ENCODE results near the gene POLE2.
"Not testable (repeated sequence)": the region's sequence is repeated elsewhere in the genome, so short reads cannot be mapped to it uniquely, and the experiment has no call there.

POLE2 gene

GRCh38 chr14:49619730-49620129, 68.3 kb downstream of the POLE2 start:
- no peak for DNase-seq (ENCODE audit: low read depth in 1 of 2, low spot score in 1 of 2)

GRCh38 chr14:49619273-49619672, 68.7 kb downstream of the POLE2 start:
- DNase-seq (ENCODE audit: low read depth in 1 of 2, low spot score in 1 of 2): not testable (repeated sequence)

GRCh38 chr14:49617852-49618519, 70.0 kb downstream of the POLE2 start:
- DNase-seq (ENCODE audit: low read depth in 1 of 2, low spot score in 1 of 2): no peak

- no peak for DNase-seq (ENCODE audit: low read depth in 1 of 2, low spot score in 1 of 2)
These were observed 72.2 kb downstream of the POLE2 start for GRCh38 chr14:49615776-49616175.

GRCh38 chr14:49614196-49614595, 73.8 kb downstream of the POLE2 start:
- no peak for DNase-seq (ENCODE audit: low read depth in 1 of 2, low spot score in 1 of 2)

- DNase-seq (ENCODE audit: low read depth in 1 of 2, low spot score in 1 of 2): no peak
These were observed 75.3 kb downstream of the POLE2 start for GRCh38 chr14:49612671-49613070.

GRCh38 chr14:49612251-49612650, 75.8 kb downstream of the POLE2 start:
- DNase-seq (ENCODE audit: low read depth in 1 of 2, low spot score in 1 of 2): no peak

GRCh38 chr14:49607583-49607982, 80.4 kb downstream of the POLE2 start:
- DNase-seq (ENCODE audit: low read depth in 1 of 2, low spot score in 1 of 2): no peak

GRCh38 chr14:49598485-49599300, 89.3 kb downstream of the POLE2 start, which contains the start of gene LRR1:
TSS of gene LRR1 (plus strand) at chr14:49598940. CDS start at chr14:49599021, 81 bp downstream.
- peak; percentile 71 to 82 for DNase-seq (ENCODE audit: low read depth in 1 of 2, low spot score in 1 of 2)

GRCh38 chr14:49598189-49598484, 89.9 kb downstream of the POLE2 start:
- DNase-seq (ENCODE audit: low read depth in 1 of 2, low spot score in 1 of 2): no peak

GRCh38 chr14:49594347-49595091, 93.5 kb downstream of the POLE2 start:
- DNase-seq (ENCODE audit: low read depth in 1 of 2, low spot score in 1 of 2): no peak

Data from activated T-helper 1 cell treated with anti-CD3 and anti-CD28 coated beads, Interleukin-2, amount 50 U/mL, for 16 hours (primary cell).